ENCODE measurements around the gene RDX.

The RDX gene

GRCh38 chr11:110156503-110156902 is 139.9 kb downstream of the RDX start:
- no peaks in the 10 kb centered on the region for H4K20me1 ChIP-seq (ENCODE audit: control insufficient read depth, insufficient read depth, low read depth, low read length)
- no peak overlapping the region for H3K4me2 ChIP-seq (ENCODE audit: low read length)
- no peaks in the 10 kb centered on the region for H3K36me3 ChIP-seq (ENCODE audit: control insufficient read depth, low read length)
- no peaks in the 10 kb centered on the region for H3K4me1 ChIP-seq (ENCODE audit: control insufficient read depth, low read length)
- no peak overlapping the region for H3K4me3 ChIP-seq (ENCODE audit: low read length)
- no peaks in the 10 kb centered on the region for H3F3A ChIP-seq (ENCODE audit: control insufficient read depth, insufficient read depth)
- no peaks in the 10 kb centered on the region for H3K27me3 ChIP-seq (ENCODE audit: control insufficient read depth, low read length)
- H3K79me2 ChIP-seq (ENCODE audit: control insufficient read depth, low read length), result no peaks in the 10 kb centered on the region
- TF ChIP-seq CTCF (IDR thresholded peaks at IDR 0.05; ENCODE audit: low read depth, low read length, poor library complexity, severe bottlenecking), result no peak
- no peak for TF ChIP-seq EZH2phosphoT487 (IDR thresholded peaks at IDR 0.05; ENCODE audit: borderline replicate concordance, low read length)
- no peaks in the 10 kb centered on the region for H3K9me2 ChIP-seq (replicated peaks; ENCODE audit: control insufficient read depth, low read length)
- no peaks in the 10 kb centered on the region for H3K9me3 ChIP-seq (ENCODE audit: control insufficient read depth, insufficient read depth, low read length)
- H3K27ac ChIP-seq (ENCODE audit: low read depth, low read length), result no peak overlapping the region

GRCh38 chr11:110153474-110153873 is 142.9 kb downstream of the RDX start:
- H3K27ac ChIP-seq (ENCODE audit: low read depth, low read length), result no peak overlapping the region
- no peaks in the 10 kb centered on the region for H3F3A ChIP-seq (ENCODE audit: control insufficient read depth, insufficient read depth)
- no peaks in the 10 kb centered on the region for H3K9me3 ChIP-seq (ENCODE audit: control insufficient read depth, insufficient read depth, low read length)
- TF ChIP-seq CTCF (IDR thresholded peaks at IDR 0.05; ENCODE audit: low read depth, low read length, poor library complexity, severe bottlenecking) (no peak), EZH2phosphoT487 (IDR thresholded peaks at IDR 0.05; ENCODE audit: borderline replicate concordance, low read length) (no peak)
- peaks cover 11% of the 10 kb centered on the region for H3K4me1 ChIP-seq (ENCODE audit: control insufficient read depth, low read length)
- H3K79me2 ChIP-seq (ENCODE audit: control insufficient read depth, low read length), result no peaks in the 10 kb centered on the region
- H3K4me3 ChIP-seq (ENCODE audit: low read length), result no peak overlapping the region
- no peaks in the 10 kb centered on the region for H3K9me2 ChIP-seq (replicated peaks; ENCODE audit: control insufficient read depth, low read length)
- H3K4me2 ChIP-seq (ENCODE audit: low read length), result no peak overlapping the region
- no peaks in the 10 kb centered on the region for H3K36me3 ChIP-seq (ENCODE audit: control insufficient read depth, low read length)
- no peaks in the 10 kb centered on the region for H3K27me3 ChIP-seq (ENCODE audit: control insufficient read depth, low read length)
- no peaks in the 10 kb centered on the region for H4K20me1 ChIP-seq (ENCODE audit: control insufficient read depth, insufficient read depth, low read depth, low read length)

GRCh38 chr11:110152199-110152598 is 144.2 kb downstream of the RDX start:
- no peaks in the 10 kb centered on the region for H3K9me3 ChIP-seq (ENCODE audit: control insufficient read depth, insufficient read depth, low read length)
- no peaks in the 10 kb centered on the region for H3K79me2 ChIP-seq (ENCODE audit: control insufficient read depth, low read length)
- H3K27ac ChIP-seq (ENCODE audit: low read depth, low read length), result no peak overlapping the region
- H3F3A ChIP-seq (ENCODE audit: control insufficient read depth, insufficient read depth), result no peaks in the 10 kb centered on the region
- H4K20me1 ChIP-seq (ENCODE audit: control insufficient read depth, insufficient read depth, low read depth, low read length), result no peaks in the 10 kb centered on the region
- H3K9me2 ChIP-seq (replicated peaks; ENCODE audit: control insufficient read depth, low read length), result no peaks in the 10 kb centered on the region
- H3K36me3 ChIP-seq (ENCODE audit: control insufficient read depth, low read length), result no peaks in the 10 kb centered on the region
- TF ChIP-seq CTCF (IDR thresholded peaks at IDR 0.05; ENCODE audit: low read depth, low read length, poor library complexity, severe bottlenecking) (no peak), EZH2phosphoT487 (IDR thresholded peaks at IDR 0.05; ENCODE audit: borderline replicate concordance, low read length) (no peak)
- no peak overlapping the region for H3K4me2 ChIP-seq (ENCODE audit: low read length)
- H3K27me3 ChIP-seq (ENCODE audit: control insufficient read depth, low read length), result no peaks in the 10 kb centered on the region
- peaks cover 17% of the 10 kb centered on the region for H3K4me1 ChIP-seq (ENCODE audit: control insufficient read depth, low read length)
- H3K4me3 ChIP-seq (ENCODE audit: low read length), result no peak overlapping the region

Data from DOHH2 (cell line).